ENCODE results near the gene SYT11. TPM values are rescaled to one million over a fixed set of nuclear protein-coding genes. Genes with fewer than 3 reads are reported as not detected.

The SYT11 gene
- total and polyA plus RNA-seq, 9 of the 15 experiments (the other 6 are each of a cell fraction or from before 2014, with no cell fraction given), result 0.05 to 0.18 (median 0.11) TPM

DNA sequence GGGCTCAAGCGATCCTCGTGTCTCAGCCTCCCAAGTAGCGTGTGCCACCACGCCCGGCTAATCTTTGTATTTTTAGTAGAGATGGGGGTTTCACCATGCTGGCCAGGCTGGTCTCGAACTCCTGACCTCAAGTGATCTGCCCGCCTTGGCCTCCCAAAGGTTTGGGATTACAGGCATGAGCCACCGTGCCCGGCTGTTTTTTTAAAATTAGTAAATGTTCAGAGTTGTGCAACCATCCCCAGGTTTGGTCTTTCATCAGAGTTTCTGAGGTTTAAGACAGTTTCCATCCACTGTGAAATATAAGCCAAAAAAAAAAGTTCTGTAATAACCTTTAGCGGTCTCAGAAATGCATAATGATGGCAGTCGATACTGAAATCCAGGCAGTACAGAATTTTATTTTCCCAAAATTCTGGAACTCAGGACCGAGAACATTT, 550 bp upstream of the SYT11 start (continued):
- TF ChIP-seq SMAD3 (CRISPR knock-in tag; conservative IDR thresholded peaks at IDR 0.05) (no peak), ZNF431 (CRISPR knock-in tag; IDR thresholded peaks at IDR 0.05) (no peak), NONO (IDR thresholded peaks at IDR 0.05; ENCODE audit: low read depth in 2 of 2, low read length in 1 of 2) (no peak), NCOA4 (IDR thresholded peaks at IDR 0.05; ENCODE audit: partially characterized antibody) (no peak), RNF2 (IDR thresholded peaks at IDR 0.05) (no peak), CBX5 (IDR thresholded peaks at IDR 0.05; ENCODE audit: borderline replicate concordance, low read depth) (no peak), COPS2 (conservative IDR thresholded peaks at IDR 0.05) (no peak), ZBED1 (IDR thresholded peaks at IDR 0.05) (no peak), RBBP5 (IDR thresholded peaks at IDR 0.05; ENCODE audit: borderline replicate concordance, insufficient read depth, low read length, poor library complexity, severe bottlenecking) (no peak), TCF7L2 (IDR thresholded peaks at IDR 0.05; ENCODE audit: low read depth, low read length) (no peak)
- TF ChIP-seq, protein P1, sequence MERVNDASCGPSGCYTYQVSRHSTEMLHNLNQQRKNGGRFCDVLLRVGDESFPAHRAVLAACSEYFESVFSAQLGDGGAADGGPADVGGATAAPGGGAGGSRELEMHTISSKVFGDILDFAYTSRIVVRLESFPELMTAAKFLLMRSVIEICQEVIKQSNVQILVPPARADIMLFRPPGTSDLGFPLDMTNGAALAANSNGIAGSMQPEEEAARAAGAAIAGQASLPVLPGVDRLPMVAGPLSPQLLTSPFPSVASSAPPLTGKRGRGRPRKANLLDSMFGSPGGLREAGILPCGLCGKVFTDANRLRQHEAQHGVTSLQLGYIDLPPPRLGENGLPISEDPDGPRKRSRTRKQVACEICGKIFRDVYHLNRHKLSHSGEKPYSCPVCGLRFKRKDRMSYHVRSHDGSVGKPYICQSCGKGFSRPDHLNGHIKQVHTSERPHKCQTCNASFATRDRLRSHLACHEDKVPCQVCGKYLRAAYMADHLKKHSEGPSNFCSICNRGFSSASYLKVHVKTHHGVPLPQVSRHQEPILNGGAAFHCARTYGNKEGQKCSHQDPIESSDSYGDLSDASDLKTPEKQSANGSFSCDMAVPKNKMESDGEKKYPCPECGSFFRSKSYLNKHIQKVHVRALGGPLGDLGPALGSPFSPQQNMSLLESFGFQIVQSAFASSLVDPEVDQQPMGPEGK (CRISPR knock-in tag; IDR thresholded peaks at IDR 0.05; ENCODE audit: borderline replicate concordance), result no peak
- TF ChIP-seq, protein P2, sequence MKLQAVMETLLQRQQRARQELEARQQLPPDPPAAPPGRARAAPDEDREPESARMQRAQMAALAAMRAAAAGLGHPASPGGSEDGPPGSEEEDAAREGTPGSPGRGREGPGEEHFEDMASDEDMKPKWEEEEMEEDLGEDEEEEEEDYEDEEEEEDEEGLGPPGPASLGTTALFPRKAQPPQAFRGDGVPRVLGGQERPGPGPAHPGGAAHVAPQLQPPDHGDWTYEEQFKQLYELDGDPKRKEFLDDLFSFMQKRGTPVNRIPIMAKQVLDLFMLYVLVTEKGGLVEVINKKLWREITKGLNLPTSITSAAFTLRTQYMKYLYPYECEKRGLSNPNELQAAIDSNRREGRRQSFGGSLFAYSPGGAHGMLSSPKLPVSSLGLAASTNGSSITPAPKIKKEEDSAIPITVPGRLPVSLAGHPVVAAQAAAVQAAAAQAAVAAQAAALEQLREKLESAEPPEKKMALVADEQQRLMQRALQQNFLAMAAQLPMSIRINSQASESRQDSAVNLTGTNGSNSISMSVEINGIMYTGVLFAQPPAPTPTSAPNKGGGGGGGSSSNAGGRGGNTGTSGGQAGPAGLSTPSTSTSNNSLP (IDR thresholded peaks at IDR 0.05; ENCODE audit: borderline replicate concordance, low read depth, low read length), result no peak
- TF ChIP-seq, protein P3, sequence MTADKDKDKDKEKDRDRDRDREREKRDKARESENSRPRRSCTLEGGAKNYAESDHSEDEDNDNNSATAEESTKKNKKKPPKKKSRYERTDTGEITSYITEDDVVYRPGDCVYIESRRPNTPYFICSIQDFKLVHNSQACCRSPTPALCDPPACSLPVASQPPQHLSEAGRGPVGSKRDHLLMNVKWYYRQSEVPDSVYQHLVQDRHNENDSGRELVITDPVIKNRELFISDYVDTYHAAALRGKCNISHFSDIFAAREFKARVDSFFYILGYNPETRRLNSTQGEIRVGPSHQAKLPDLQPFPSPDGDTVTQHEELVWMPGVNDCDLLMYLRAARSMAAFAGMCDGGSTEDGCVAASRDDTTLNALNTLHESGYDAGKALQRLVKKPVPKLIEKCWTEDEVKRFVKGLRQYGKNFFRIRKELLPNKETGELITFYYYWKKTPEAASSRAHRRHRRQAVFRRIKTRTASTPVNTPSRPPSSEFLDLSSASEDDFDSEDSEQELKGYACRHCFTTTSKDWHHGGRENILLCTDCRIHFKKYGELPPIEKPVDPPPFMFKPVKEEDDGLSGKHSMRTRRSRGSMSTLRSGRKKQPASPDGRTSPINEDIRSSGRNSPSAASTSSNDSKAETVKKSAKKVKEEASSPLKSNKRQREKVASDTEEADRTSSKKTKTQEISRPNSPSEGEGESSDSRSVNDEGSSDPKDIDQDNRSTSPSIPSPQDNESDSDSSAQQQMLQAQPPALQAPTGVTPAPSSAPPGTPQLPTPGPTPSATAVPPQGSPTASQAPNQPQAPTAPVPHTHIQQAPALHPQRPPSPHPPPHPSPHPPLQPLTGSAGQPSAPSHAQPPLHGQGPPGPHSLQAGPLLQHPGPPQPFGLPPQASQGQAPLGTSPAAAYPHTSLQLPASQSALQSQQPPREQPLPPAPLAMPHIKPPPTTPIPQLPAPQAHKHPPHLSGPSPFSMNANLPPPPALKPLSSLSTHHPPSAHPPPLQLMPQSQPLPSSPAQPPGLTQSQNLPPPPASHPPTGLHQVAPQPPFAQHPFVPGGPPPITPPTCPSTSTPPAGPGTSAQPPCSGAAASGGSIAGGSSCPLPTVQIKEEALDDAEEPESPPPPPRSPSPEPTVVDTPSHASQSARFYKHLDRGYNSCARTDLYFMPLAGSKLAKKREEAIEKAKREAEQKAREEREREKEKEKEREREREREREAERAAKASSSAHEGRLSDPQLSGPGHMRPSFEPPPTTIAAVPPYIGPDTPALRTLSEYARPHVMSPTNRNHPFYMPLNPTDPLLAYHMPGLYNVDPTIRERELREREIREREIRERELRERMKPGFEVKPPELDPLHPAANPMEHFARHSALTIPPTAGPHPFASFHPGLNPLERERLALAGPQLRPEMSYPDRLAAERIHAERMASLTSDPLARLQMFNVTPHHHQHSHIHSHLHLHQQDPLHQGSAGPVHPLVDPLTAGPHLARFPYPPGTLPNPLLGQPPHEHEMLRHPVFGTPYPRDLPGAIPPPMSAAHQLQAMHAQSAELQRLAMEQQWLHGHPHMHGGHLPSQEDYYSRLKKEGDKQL (CRISPR knock-in tag; IDR thresholded peaks at IDR 0.05; ENCODE audit: borderline replicate concordance), result no peak
- TF ChIP-seq, protein P4, sequence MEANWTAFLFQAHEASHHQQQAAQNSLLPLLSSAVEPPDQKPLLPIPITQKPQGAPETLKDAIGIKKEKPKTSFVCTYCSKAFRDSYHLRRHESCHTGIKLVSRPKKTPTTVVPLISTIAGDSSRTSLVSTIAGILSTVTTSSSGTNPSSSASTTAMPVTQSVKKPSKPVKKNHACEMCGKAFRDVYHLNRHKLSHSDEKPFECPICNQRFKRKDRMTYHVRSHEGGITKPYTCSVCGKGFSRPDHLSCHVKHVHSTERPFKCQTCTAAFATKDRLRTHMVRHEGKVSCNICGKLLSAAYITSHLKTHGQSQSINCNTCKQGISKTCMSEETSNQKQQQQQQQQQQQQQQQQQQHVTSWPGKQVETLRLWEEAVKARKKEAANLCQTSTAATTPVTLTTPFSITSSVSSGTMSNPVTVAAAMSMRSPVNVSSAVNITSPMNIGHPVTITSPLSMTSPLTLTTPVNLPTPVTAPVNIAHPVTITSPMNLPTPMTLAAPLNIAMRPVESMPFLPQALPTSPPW (CRISPR knock-in tag; IDR thresholded peaks at IDR 0.05), result no peak
